ENCODE results near the gene SMYD3. TPM values are rescaled to one million over a fixed set of nuclear protein-coding genes. Genes with fewer than 3 reads are reported as not detected.
A peak's percentile ranks its signal among the peaks of the same experiment; 100 is the strongest.

SMYD3 gene
- total RNA-seq, result 10 to 100 TPM; 43.6 to 48.0 (median 46.1) TPM
- total RNA-seq (2013), result 40.3 TPM

DNA sequence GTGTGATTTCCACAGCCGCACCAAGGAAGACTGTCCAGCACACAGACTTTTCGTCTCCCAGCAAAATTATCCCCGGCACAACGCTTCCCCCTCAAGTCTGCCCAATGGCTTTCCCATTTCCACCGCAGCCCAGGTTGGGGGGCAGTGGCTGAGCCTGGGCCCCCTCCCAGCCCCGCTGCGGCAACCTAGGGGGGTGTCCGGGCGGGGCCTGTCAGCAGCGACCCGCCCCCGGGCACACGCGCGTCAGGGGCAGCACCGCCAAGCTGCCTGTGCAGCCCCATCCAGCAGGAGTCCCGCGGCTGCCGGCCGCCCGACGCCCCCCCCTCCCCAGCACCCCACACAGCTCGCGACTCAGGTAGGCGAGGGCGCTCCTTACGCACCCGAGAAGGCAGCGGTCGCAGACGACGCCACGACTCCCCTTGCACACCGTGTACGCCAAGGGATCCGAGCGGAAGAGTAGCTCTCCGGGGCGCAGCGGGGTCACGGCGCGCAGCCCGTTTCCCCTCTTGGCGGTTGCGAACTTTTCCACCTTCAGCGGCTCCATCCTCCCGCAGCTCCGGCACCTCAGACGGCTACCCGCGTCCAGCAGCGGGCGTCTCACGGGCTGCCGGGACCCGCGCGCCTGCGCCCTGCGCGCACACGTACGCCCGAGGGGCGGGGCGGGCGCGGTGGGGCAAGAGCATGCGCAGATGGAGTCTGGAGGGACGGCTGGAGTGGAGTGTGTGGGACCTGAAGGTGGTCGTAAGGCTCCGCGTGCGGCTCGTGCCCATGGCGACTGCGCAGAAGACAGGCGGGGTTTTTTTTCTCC lies at the start of gene SMYD3:
Gene SMYD3, minus strand, starts transcription at position 606 of the 808 bp plus-strand sequence.
- Histone ChIP-seq H3K36me3 (ENCODE audit: control insufficient read depth, insufficient read depth, low read length) (no peaks in the 10 kb centered on the region), H3K4me3 (ENCODE audit: low read length) (peak within 1 kb of the TSS; percentile 78), H3K9me3 (ENCODE audit: control insufficient read depth, insufficient read depth, low read length) (no peaks in the 10 kb centered on the region), H3K27ac (ENCODE audit: low read length) (peak within 1 kb of the TSS; percentile 23), H3K27me3 (ENCODE audit: control insufficient read depth, insufficient read depth, low read length) (no peaks in the 10 kb centered on the region), H3K4me1 (ENCODE audit: control insufficient read depth, insufficient read depth, low read length) (peaks cover 13% of the 10 kb centered on the region)
- Mint-ChIP-seq H3K36me3 (no peaks in the 10 kb centered on the region), H3K27ac (peak within 1 kb of the TSS; percentile 69 to 82), H3K27me3 (ENCODE audit: low read depth in 2 of 2) (no peaks in the 10 kb centered on the region), H3K4me1 (peaks cover 24 to 33% of the 10 kb centered on the region in 2 donors), H3K4me3 (peak within 1 kb of the TSS; percentile 91), H3K9me3 (no peaks in the 10 kb centered on the region)
- under 1% methylated on average over 79 of the region's 79 CpGs for WGBS (ENCODE audit: insufficient coverage)
- DNase-seq (peak; percentile 70 to 93), ATAC-seq (peak; percentile 93 to 94 (median 93))
- TF ChIP-seq, protein P1, sequence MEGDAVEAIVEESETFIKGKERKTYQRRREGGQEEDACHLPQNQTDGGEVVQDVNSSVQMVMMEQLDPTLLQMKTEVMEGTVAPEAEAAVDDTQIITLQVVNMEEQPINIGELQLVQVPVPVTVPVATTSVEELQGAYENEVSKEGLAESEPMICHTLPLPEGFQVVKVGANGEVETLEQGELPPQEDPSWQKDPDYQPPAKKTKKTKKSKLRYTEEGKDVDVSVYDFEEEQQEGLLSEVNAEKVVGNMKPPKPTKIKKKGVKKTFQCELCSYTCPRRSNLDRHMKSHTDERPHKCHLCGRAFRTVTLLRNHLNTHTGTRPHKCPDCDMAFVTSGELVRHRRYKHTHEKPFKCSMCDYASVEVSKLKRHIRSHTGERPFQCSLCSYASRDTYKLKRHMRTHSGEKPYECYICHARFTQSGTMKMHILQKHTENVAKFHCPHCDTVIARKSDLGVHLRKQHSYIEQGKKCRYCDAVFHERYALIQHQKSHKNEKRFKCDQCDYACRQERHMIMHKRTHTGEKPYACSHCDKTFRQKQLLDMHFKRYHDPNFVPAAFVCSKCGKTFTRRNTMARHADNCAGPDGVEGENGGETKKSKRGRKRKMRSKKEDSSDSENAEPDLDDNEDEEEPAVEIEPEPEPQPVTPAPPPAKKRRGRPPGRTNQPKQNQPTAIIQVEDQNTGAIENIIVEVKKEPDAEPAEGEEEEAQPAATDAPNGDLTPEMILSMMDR (IDR thresholded peaks at IDR 0.05), result no peak
- intact Hi-C loops (cut with micrococcal nuclease), result loop anchor here (2.0 kb wide), 1 partner anchor 60 kb away; the partner anchor contains the start of genes CNST and TFB2M

DNA sequence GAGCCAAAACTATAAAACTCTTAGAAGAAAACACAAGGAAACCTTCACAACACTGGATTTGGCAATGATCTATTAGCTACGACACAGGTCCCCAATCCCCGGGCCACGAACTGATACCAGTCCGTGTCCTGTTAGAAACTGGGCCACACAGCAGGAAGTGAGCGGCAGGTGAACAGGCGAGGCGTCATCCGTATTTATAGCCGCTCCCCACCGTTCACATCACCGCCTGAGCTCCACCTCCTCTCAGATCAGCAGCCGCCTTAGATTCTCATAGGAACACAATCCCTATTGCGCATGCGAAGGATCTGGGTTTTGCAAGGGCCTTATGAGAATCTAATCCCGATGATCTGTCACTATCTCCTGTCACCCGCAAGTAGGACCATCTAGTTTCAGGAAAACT lies 47.1 kb upstream of the SMYD3 start:
- Histone ChIP-seq H3K27ac (ENCODE audit: low read length) (no peak overlapping the region), H3K36me3 (ENCODE audit: control insufficient read depth, insufficient read depth, low read length) (peaks cover 46% of the 10 kb centered on the region), H3K4me1 (ENCODE audit: control insufficient read depth, insufficient read depth, low read length) (no peaks in the 10 kb centered on the region), H3K27me3 (ENCODE audit: control insufficient read depth, insufficient read depth, low read length) (no peaks in the 10 kb centered on the region), H3K4me3 (ENCODE audit: low read length) (no peak overlapping the region), H3K9me3 (ENCODE audit: control insufficient read depth, insufficient read depth, low read length) (no peaks in the 10 kb centered on the region)
- intact Hi-C loops (cut with micrococcal nuclease), result no loop called here
- no peak overlapping the region for H3K4me3 Mint-ChIP-seq
- ATAC-seq (no peak), DNase-seq (no peak)
- H3K4me1 Mint-ChIP-seq, result peaks cover 4 to 5% of the 10 kb centered on the region in 2 donors
- TF ChIP-seq, protein P1 (IDR thresholded peaks at IDR 0.05), result no peak
- H3K36me3 Mint-ChIP-seq, result peaks cover 10% of the 10 kb centered on the region
- no peak overlapping the region for H3K27ac Mint-ChIP-seq
- WGBS (ENCODE audit: insufficient coverage), result 94% methylated on average over 16 of the region's 16 CpGs
- no peaks in the 10 kb centered on the region for H3K27me3 Mint-ChIP-seq (ENCODE audit: low read depth in 2 of 2)
- H3K9me3 Mint-ChIP-seq, result no peaks in the 10 kb centered on the region

DNA sequence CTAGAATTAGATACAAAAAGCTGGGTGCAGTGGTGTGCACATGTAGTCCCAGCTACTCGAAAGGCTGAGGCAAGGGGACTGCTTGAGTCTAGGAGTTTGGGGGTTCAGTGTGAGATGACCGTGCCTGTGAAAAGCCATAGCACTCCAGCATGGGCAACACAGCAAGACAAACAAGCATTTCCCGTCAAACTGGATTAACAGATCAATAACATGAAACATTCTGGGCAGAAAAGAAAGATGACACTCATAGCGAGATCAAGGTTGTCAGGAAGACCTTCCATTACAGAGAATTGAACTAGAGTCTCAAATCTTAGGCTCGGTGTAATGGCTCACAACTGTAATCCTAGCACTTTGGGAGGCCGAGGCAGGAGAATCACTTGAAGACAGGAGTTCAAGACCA lies 45.0 kb upstream of the SMYD3 start:
- ATAC-seq (no peak), DNase-seq (no peak)
- H3K27ac Mint-ChIP-seq, result no peak overlapping the region
- intact Hi-C loops (cut with micrococcal nuclease), result no loop called here
- 95% methylated on average over 5 of the region's 6 CpGs for WGBS (ENCODE audit: insufficient coverage)
- TF ChIP-seq, protein P1 (IDR thresholded peaks at IDR 0.05), result no peak
- Histone ChIP-seq H3K27me3 (ENCODE audit: control insufficient read depth, insufficient read depth, low read length) (no peaks in the 10 kb centered on the region), H3K4me1 (ENCODE audit: control insufficient read depth, insufficient read depth, low read length) (no peaks in the 10 kb centered on the region), H3K36me3 (ENCODE audit: control insufficient read depth, insufficient read depth, low read length) (peaks cover 57% of the 10 kb centered on the region), H3K4me3 (ENCODE audit: low read length) (no peak overlapping the region), H3K27ac (ENCODE audit: low read length) (no peak overlapping the region), H3K9me3 (ENCODE audit: control insufficient read depth, insufficient read depth, low read length) (no peaks in the 10 kb centered on the region)
- H3K27me3 Mint-ChIP-seq (ENCODE audit: low read depth in 2 of 2), result no peaks in the 10 kb centered on the region
- peaks cover 0 to 4% of the 10 kb centered on the region in 2 donors for H3K4me1 Mint-ChIP-seq
- H3K36me3 Mint-ChIP-seq, result peaks cover 10% of the 10 kb centered on the region
- H3K4me3 Mint-ChIP-seq, result no peak overlapping the region
- no peaks in the 10 kb centered on the region for H3K9me3 Mint-ChIP-seq

Measured in natural killer cell (primary cell).